PC-9 (cell line): ENCODE data around the gene TOX3.

Experiments used
- EZH2 ChIP-seq: fragments of 200-600 bp; sonication (generic); IDR thresholded peaks from 2 replicates; pipeline ENCODE4 v1.8.0; 2017; ENCODE audit warnings: antibody characterized with exemption, low read depth
- TF ChIP-seq, protein P1 (sequence below): fragments of 200-600 bp; sonication (generic); conservative IDR thresholded peaks from 2 replicates; pipeline ENCODE4 v1.6.1; 2017; ENCODE audit warnings: mixed run types, antibody characterized with exemption, mild to moderate bottlenecking, moderate library complexity

DNA sequence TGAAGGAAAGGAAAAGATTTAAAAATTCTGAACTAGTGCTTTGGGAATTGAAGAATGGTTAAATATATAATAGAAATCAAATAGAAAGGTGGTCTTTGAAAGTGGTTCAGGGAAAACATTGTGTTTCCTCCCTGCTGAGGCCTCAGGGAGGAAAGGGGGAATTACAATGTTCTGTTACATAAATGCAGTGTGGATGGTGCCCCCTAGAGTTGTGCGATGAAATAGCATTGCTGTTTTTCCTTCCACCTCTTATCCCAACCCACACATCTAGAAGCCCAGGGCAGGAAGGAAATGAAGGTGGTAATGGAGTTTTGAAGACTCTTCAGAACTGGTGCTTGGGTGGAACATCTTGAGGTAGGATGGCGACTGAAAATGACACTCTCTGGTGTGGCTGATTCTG, 6.4 kb upstream of the TOX3 start:
- TF ChIP-seq, protein P1, sequence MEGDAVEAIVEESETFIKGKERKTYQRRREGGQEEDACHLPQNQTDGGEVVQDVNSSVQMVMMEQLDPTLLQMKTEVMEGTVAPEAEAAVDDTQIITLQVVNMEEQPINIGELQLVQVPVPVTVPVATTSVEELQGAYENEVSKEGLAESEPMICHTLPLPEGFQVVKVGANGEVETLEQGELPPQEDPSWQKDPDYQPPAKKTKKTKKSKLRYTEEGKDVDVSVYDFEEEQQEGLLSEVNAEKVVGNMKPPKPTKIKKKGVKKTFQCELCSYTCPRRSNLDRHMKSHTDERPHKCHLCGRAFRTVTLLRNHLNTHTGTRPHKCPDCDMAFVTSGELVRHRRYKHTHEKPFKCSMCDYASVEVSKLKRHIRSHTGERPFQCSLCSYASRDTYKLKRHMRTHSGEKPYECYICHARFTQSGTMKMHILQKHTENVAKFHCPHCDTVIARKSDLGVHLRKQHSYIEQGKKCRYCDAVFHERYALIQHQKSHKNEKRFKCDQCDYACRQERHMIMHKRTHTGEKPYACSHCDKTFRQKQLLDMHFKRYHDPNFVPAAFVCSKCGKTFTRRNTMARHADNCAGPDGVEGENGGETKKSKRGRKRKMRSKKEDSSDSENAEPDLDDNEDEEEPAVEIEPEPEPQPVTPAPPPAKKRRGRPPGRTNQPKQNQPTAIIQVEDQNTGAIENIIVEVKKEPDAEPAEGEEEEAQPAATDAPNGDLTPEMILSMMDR: 0 out of 2 replicates have a peak, but pooled peaks have one; percentile 17
- TF ChIP-seq EZH2: no peak
